ENCODE results near the gene MT3.
"Not testable (repeated sequence)": the region's sequence is repeated elsewhere in the genome, so short reads cannot be mapped to it uniquely, and the experiment has no call there.

The MT3 gene

GRCh38 chr16:56577300-56577625, 12.1 kb upstream of the MT3 start:
- TF ChIP-seq CTCF (IDR thresholded peaks at IDR 0.05; ENCODE audit: low read length, missing control alignments), result no peak
- no peak overlapping the region for H3K4me3 ChIP-seq (replicated peaks; ENCODE audit: low read depth, low read length)
- no peak for DNase-seq (ENCODE audit: low read depth)

- H3K4me3 ChIP-seq (replicated peaks; ENCODE audit: low read depth, low read length), result no peak overlapping the region
- no peak for DNase-seq (ENCODE audit: low read depth)
- TF ChIP-seq CTCF (IDR thresholded peaks at IDR 0.05; ENCODE audit: low read length, missing control alignments), result no peak
Measured at GRCh38 chr16:56580391-56581048, 8.8 kb upstream of the MT3 start.

- not testable (repeated sequence) for DNase-seq (ENCODE audit: low read depth); H3K4me3 ChIP-seq (replicated peaks; ENCODE audit: low read depth, low read length)
Measured at GRCh38 chr16:56582911-56583310, 6.4 kb upstream of the MT3 start.

- H3K4me3 ChIP-seq (replicated peaks; ENCODE audit: low read depth, low read length), result no peak overlapping the region
- no peak for TF ChIP-seq CTCF (IDR thresholded peaks at IDR 0.05; ENCODE audit: low read length, missing control alignments)
- no peak for DNase-seq (ENCODE audit: low read depth)
Measured at GRCh38 chr16:56583351-56584168, 5.8 kb upstream of the MT3 start.

GRCh38 chr16:56584276-56584675, 5.1 kb upstream of the MT3 start:
- no peak overlapping the region for H3K4me3 ChIP-seq (replicated peaks; ENCODE audit: low read depth, low read length)
- TF ChIP-seq CTCF (IDR thresholded peaks at IDR 0.05; ENCODE audit: low read length, missing control alignments), result no peak
- DNase-seq (ENCODE audit: low read depth), result no peak

- H3K4me3 ChIP-seq (replicated peaks; ENCODE audit: low read depth, low read length), result no peak overlapping the region
- DNase-seq (ENCODE audit: low read depth), result no peak
- no peak for TF ChIP-seq CTCF (IDR thresholded peaks at IDR 0.05; ENCODE audit: low read length, missing control alignments)
Measured at GRCh38 chr16:56588781-56589140, 567 bp upstream of the MT3 start.

- TF ChIP-seq CTCF (IDR thresholded peaks at IDR 0.05; ENCODE audit: low read length, missing control alignments), result no peak
- DNase-seq (ENCODE audit: low read depth), result no peak
- H3K4me3 ChIP-seq (replicated peaks; ENCODE audit: low read depth, low read length), result no peak overlapping the region
Measured at GRCh38 chr16:56591377-56592060, 2.2 kb downstream of the MT3 start.

Data from fibroblast of pulmonary artery (primary cell).